Measurements from ENCODE around the gene CPNE2.
A peak's percentile ranks its signal among the peaks of the same experiment; 100 is the strongest.

CPNE2 gene

DNA sequence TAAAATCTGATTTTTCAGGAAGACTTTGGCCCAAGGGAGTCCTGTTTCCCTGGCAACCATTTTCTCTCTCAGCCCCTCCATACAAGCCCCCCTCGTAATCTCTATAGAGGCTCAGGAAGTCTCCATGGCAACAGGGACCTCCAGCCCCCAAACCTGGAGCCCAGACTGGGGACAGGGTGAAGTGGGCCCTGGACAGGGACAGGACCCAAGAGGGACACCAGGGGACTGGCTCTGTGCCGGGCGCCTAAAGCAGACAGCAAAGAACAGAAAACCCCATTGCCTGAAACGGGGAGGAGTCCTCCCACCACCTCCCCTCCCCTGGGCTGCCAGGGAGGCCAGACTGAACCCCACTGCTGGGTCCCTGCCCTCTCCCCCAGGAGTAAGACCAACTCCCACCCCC is 40.6 kb downstream of the CPNE2 start:
- peak overlapping the region in 2 of 10 experiments; percentile 35 to 39; a peak in 4 of 20 replicates for H3K4me3 ChIP-seq

DNA sequence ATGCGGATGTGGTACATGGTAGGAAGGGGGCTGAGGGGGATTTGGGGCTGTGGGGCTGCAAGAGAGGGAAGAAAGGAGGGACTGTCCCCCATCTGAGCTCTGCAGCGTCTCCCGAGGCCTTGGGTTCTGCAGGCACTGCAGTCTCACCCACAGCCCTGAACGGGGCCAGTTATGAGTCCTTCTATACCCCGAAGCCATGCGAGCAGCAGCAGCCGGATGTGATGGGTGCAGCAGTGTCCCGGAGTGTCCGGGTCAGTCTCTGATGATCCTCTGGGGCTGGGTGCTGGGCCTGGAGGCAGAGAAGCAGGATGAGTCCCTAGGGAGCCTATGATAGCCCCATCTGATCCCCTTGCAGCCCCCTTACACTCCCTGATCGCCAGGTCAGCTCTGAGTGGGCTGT is 41.5 kb downstream of the CPNE2 start:
- Histone ChIP-seq H3K4me2 (peak overlapping the region; percentile 64 to 98 (median 87)), H3K27ac (peak overlapping the region in 8 of 11 experiments; percentile 29 to 68 (median 52); a peak in 14 of 22 replicates)

More for the DNA sequence above, 40.6 kb downstream of the CPNE2 start:
- H4K20me1 ChIP-seq: peaks cover 0 to 8% (median 0%) of the 10 kb centered on the region in 11 experiments; a peak in 1 of 22 replicates
- peak overlapping the region in 10 of 11 experiments; percentile 12 to 67 (median 56); a peak in 19 of 22 replicates for H3K27ac ChIP-seq
- no peaks in the 10 kb centered on the region for H3K27me3 ChIP-seq
- no peak for TF ChIP-seq Cebpa-rat (IDR thresholded peaks at IDR 0.05)
- peaks cover 0 to 10% (median 0%) of the 10 kb centered on the region in 11 experiments; a peak in 6 of 22 replicates for H3K36me3 ChIP-seq
- H3K4me2 ChIP-seq: peak overlapping the region; percentile 64 to 98 (median 87)
- H3K9ac ChIP-seq: peak overlapping the region; percentile 2 to 74 (median 41); a peak in 13 of 22 replicates
- peaks cover 84 to 100% (median 95%) of the 10 kb centered on the region in 10 experiments for H3K4me1 ChIP-seq
- H3K9me3 ChIP-seq (replicated peaks in 1 of 11): no peaks in the 10 kb centered on the region

DNA sequence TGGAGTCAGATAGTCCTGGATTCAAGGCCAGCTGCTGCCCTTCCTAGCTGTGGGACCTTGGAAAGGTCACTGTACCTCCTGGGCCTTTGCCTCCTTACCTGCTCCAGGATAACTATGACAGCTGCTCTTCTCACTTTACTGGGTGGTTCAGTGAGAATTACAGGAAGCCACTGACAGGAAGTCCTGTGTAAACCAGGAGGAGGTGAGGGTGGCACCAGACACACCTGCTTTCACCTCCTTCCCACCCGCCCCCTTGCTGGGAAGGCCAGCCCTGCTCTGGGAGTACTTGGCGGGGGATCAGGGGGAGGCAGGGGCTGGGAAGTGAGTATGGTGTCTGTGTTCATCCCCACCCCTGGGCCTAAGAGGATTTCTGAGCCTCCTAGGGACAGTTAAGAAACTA is 42.6 kb downstream of the CPNE2 start:
- peak overlapping the region in 6 of 11 experiments; percentile 4 to 65 (median 14); a peak in 5 of 22 replicates for H3K9ac ChIP-seq
- peaks cover 0 to 8% (median 0%) of the 10 kb centered on the region in 11 experiments; a peak in 1 of 22 replicates for H4K20me1 ChIP-seq
- H3K27ac ChIP-seq: peak overlapping the region in 8 of 11 experiments; percentile 26 to 68 (median 50); a peak in 15 of 22 replicates
- H3K36me3 ChIP-seq: peaks cover 0 to 13% (median 0%) of the 10 kb centered on the region in 11 experiments; a peak in 6 of 22 replicates
- H3K4me1 ChIP-seq: peaks cover 90 to 100% (median 99%) of the 10 kb centered on the region in 10 experiments
- peak overlapping the region; percentile 64 to 98 (median 87) for H3K4me2 ChIP-seq
- no peak overlapping the region for H3K4me3 ChIP-seq
- H3K9me3 ChIP-seq (replicated peaks in 1 of 11): no peaks in the 10 kb centered on the region
- H3K27me3 ChIP-seq: no peaks in the 10 kb centered on the region
- TF ChIP-seq Cebpa-rat (IDR thresholded peaks at IDR 0.05): no peak

More for the DNA sequence above, 41.5 kb downstream of the CPNE2 start:
- peaks cover 0 to 13% (median 0%) of the 10 kb centered on the region in 11 experiments; a peak in 6 of 22 replicates for H3K36me3 ChIP-seq
- H3K4me3 ChIP-seq: no peak overlapping the region; a peak in 1 of 20 replicates
- no peaks in the 10 kb centered on the region for H3K27me3 ChIP-seq
- TF ChIP-seq Cebpa-rat (IDR thresholded peaks at IDR 0.05): no peak
- H3K9ac ChIP-seq: peak overlapping the region in 9 of 11 experiments; percentile 16 to 65 (median 51); a peak in 13 of 22 replicates
- H3K9me3 ChIP-seq (replicated peaks in 1 of 11): no peaks in the 10 kb centered on the region
- H3K4me1 ChIP-seq: peaks cover 86 to 100% (median 98%) of the 10 kb centered on the region in 10 experiments
- peaks cover 0 to 8% (median 0%) of the 10 kb centered on the region in 11 experiments; a peak in 1 of 22 replicates for H4K20me1 ChIP-seq

DNA sequence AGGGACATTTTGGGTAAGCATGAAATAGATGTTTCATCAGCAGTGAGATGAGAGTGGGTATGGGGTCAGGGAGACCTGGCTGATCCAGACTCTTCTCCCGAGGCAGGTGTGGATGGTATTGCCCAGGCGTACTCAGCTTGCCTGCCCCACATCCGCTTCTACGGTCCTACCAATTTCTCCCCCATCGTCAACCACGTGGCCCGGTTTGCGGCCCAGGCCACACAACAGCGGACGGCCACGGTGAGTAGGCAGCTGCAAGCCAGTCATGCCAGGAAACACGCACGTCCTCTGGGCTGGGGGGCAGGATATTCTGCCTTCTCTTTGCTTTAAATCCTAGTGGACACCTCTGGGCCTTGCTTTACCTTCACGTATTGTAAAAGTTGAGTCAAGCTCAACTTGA is 44.7 kb downstream of the CPNE2 start:
- Histone ChIP-seq H3K9ac (peak overlapping the region in 6 of 11 experiments; percentile 8 to 46 (median 28); a peak in 8 of 22 replicates), H3K4me2 (peak overlapping the region; percentile 64 to 98 (median 95)), H3K36me3 (peaks cover 0 to 13% (median 0%) of the 10 kb centered on the region in 11 experiments; a peak in 5 of 22 replicates), H3K4me3 (no peak overlapping the region), H3K9me3 (replicated peaks in 1 of 11) (no peaks in the 10 kb centered on the region), H3K27me3 (no peaks in the 10 kb centered on the region), H3K27ac (peak overlapping the region in 9 of 11 experiments; percentile 14 to 83 (median 61); a peak in 17 of 22 replicates), H3K4me1 (peaks cover 98 to 100% (median 99%) of the 10 kb centered on the region in 10 experiments), H4K20me1 (peaks cover 0 to 8% (median 0%) of the 10 kb centered on the region in 11 experiments; a peak in 1 of 22 replicates)
- TF ChIP-seq Cebpa-rat (IDR thresholded peaks at IDR 0.05): no peak

DNA sequence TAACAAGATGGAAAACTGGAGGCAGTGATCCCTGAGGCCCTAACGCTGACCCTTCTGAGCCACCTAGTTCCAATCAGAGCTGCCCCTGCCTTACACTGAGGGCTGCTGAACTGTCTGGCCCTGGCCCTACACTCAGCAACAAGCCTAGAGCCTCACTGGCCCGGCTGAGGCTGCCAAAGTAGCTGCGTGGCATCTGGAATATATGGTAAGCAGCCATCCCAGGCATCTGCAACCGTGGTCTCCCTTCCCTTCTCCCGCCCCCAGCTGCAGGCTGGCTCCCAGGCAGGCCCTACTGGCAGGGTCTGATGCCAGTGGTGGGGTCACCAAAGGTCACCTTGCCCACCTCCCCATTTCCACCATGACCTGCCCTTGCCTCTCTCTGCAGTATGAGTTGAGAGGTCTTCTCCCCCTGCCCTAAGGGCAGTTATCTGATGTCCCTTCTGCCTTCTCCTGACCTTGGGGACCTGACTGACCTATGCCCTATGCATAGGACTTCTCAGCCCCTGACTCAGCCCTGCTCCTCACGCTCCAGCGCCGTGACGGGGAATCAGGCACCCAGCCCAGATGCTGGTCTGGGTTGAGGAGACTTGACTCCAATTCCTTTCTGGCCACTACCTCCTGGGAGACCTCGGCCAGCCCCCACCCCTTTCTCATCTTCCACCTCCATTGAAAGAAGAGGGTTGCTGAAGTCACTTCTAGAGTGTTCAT is 45.3 kb downstream of the CPNE2 start:
- peak overlapping the region; percentile 64 to 98 (median 95) for H3K4me2 ChIP-seq
- peaks cover 0 to 13% (median 0%) of the 10 kb centered on the region in 11 experiments; a peak in 5 of 22 replicates for H3K36me3 ChIP-seq
- peak overlapping the region in 9 of 11 experiments; percentile 14 to 83 (median 61); a peak in 17 of 22 replicates for H3K27ac ChIP-seq
- peaks cover 98 to 100% (median 99%) of the 10 kb centered on the region in 10 experiments for H3K4me1 ChIP-seq
- H3K27me3 ChIP-seq: no peaks in the 10 kb centered on the region
- H3K9ac ChIP-seq: peak overlapping the region in 5 of 11 experiments; percentile 8 to 46 (median 35); a peak in 6 of 22 replicates
- no peak for TF ChIP-seq Cebpa-rat (IDR thresholded peaks at IDR 0.05)
- H3K9me3 ChIP-seq (replicated peaks in 1 of 11): no peaks in the 10 kb centered on the region
- H4K20me1 ChIP-seq: peaks cover 0 to 8% (median 0%) of the 10 kb centered on the region in 11 experiments; a peak in 1 of 22 replicates
- H3K4me3 ChIP-seq: no peak overlapping the region

DNA sequence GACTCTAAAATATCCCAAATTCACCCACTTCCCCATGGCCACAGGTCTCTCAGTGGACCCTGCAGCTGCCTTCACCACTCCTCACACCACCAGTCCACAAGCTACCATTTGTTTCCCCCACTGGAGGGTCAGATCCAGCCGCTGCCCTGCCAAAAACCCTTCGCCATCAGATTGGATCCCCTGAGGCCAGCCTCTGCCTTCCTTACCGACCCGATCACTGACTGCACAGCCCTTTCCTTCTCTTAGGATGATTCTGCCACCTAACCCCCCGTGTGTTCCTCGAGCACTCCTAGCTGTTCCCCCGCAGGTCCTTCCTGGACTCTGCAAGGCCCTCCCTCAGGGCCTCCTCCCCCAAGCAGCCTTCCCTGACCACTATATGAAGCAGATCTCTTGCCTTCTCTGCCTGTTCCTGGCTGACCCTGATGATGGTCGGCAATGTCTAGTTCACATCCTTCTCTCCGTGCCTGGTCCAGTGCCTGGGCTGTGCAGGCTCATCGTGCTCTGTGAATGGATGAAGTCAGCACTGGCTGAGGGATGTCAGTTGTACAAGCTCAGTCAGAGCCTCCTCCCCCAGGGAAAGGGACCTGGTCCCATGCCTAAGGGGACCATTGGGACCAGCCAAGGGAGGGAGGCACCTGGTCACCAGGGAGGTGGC is 46.0 kb downstream of the CPNE2 start:
- no peaks in the 10 kb centered on the region for H3K9me3 ChIP-seq (replicated peaks in 1 of 11)
- H4K20me1 ChIP-seq: peaks cover 0 to 8% (median 0%) of the 10 kb centered on the region in 11 experiments; a peak in 1 of 22 replicates
- no peak overlapping the region for H3K4me3 ChIP-seq
- H3K9ac ChIP-seq: 0 out of 22 replicates have a peak overlapping the region, but pooled peaks of 2 of the 11 experiments have one; percentile 7 to 35
- TF ChIP-seq Cebpa-rat (IDR thresholded peaks at IDR 0.05): no peak
- H3K27me3 ChIP-seq: no peaks in the 10 kb centered on the region
- H3K4me1 ChIP-seq: peaks cover 98 to 100% (median 99%) of the 10 kb centered on the region in 10 experiments
- H3K27ac ChIP-seq: peak overlapping the region in 8 of 11 experiments; percentile 54 to 83 (median 66); a peak in 16 of 22 replicates
- peaks cover 0 to 13% (median 0%) of the 10 kb centered on the region in 11 experiments; a peak in 5 of 22 replicates for H3K36me3 ChIP-seq
- H3K4me2 ChIP-seq: peak overlapping the region; percentile 64 to 98 (median 95)

DNA sequence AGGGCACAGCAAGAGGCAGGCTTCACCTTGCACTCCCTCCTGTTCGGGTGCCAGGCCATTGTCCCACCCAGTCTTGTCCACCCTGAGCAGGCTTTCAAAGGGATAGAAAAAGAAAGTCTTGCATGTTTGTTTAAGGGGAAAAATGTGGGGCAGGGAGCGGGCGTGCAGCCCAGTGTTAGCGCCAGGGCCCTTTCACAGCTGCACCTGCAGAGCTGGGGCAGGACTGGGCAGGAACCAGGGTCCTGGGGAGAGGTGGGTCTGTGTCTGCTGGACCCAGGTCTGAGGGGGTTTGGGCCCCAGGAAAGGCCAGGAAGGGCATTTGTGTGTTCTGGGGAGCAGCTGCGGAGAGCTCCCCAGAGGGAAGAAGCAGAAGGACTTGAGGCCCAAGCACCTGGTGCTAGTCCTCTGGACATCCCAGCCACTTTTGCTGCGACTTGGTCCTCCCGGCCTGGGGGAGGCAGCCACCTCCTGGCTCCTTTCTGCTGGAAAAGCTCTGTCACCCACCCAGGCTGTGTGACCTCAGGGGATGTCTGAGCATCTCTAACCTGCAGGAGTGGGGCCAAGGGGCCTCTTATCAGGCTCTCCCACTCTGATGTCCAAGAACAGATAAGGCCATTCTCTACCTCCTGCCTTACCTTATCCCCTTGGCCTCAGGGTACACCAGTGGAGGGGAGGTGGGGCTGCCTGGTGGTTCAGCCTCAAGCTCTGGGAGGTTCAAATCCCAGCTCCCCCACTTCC is 48.7 kb downstream of the CPNE2 start:
- no peaks in the 10 kb centered on the region for H3K9me3 ChIP-seq (replicated peaks in 1 of 11)
- H3K4me1 ChIP-seq: peaks cover 99 to 100% (median 100%) of the 10 kb centered on the region in 10 experiments
- no peaks in the 10 kb centered on the region; a peak in 1 of 22 replicates for H4K20me1 ChIP-seq
- no peak for TF ChIP-seq Cebpa-rat (IDR thresholded peaks at IDR 0.05)
- no peak overlapping the region; a peak in 2 of 20 replicates for H3K4me3 ChIP-seq
- H3K9ac ChIP-seq: peak overlapping the region in 8 of 11 experiments; percentile 43 to 72 (median 64); a peak in 14 of 22 replicates
- peak overlapping the region; percentile 86 to 98 (median 93) for H3K4me2 ChIP-seq
- peak overlapping the region in 10 of 11 experiments; percentile 0 to 86 (median 80); a peak in 18 of 22 replicates for H3K27ac ChIP-seq
- no peaks in the 10 kb centered on the region for H3K27me3 ChIP-seq
- H3K36me3 ChIP-seq: peaks cover 0 to 16% (median 3%) of the 10 kb centered on the region in 11 experiments; a peak in 6 of 22 replicates

Data from BLaER1 treated with 17β-estradiol and CSF1 and Interleukin-3, amounts not matched to agents 10 nM and 100 nM (cell line).